ENCODE results near the gene MEIOSIN.

- TF ChIP-seq CBX8 (IDR thresholded peaks at IDR 0.05; ENCODE audit: borderline replicate concordance, extremely low read depth, low read depth, low read length, poor library complexity, severe bottlenecking), result no peak
- TF ChIP-seq CTCF (IDR thresholded peaks at IDR 0.05 in 2 of 3, conservative IDR thresholded peaks at IDR 0.05 in 1 of 3; ENCODE audit: insufficient read depth in 2 of 3, low read depth in 1 of 3, low read length in 3 of 3), result no peak
- no peak for TF ChIP-seq ZNF143 (CRISPR knock-in tag; IDR thresholded peaks at IDR 0.05)
- TF ChIP-seq ZNF146 (CRISPR knock-in tag; IDR thresholded peaks at IDR 0.05; ENCODE audit: unreplicated experiment), result no peak
- no peak for TF ChIP-seq C11orf30 (IDR thresholded peaks at IDR 0.05; ENCODE audit: low read depth)
- TF ChIP-seq POLR2AphosphoS5 (IDR thresholded peaks at IDR 0.05; ENCODE audit: control insufficient read depth, insufficient read depth, low read depth, low read length), result 0 out of 2 replicates have a peak, but pooled peaks have one; percentile 24
- no peak for TF ChIP-seq NRF1 (conservative IDR thresholded peaks at IDR 0.05 in 1 of 2, IDR thresholded peaks at IDR 0.05 in 1 of 2)
- no peak for TF ChIP-seq BRF1 (IDR thresholded peaks at IDR 0.05; ENCODE audit: borderline replicate concordance, extremely low read depth, insufficient read length)
These were observed 51.9 kb downstream of the MEIOSIN start for GRCh38 chr19:45785097-45785496.
